ENCODE data around the gene ETNK2.
"Not testable (repeated sequence)": the region's sequence is repeated elsewhere in the genome, so short reads cannot be mapped to it uniquely, and the experiment has no call there.

ETNK2 gene

DNA sequence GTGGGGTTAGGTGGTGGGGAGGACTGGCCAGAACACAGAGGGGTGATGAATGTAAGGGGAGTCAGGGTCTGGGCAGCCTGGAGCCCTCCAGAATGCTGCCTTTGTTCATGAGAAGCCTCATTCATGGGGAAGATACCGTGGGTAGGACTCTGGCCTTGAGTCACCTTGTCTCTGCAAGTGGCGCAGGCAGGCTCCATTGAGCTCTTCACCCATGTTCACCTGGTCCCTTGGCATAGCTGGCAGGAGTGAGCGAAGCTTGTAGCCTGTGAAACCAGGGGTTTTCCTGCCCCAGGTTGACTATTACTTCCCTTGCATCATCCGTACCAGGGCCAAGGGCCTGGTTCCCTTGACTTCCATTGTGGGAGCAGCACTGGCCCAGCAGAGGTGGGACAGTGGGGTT, 53.2 kb downstream of the ETNK2 start:
- no peak for DNase-seq (ENCODE audit: low spot score)

DNA sequence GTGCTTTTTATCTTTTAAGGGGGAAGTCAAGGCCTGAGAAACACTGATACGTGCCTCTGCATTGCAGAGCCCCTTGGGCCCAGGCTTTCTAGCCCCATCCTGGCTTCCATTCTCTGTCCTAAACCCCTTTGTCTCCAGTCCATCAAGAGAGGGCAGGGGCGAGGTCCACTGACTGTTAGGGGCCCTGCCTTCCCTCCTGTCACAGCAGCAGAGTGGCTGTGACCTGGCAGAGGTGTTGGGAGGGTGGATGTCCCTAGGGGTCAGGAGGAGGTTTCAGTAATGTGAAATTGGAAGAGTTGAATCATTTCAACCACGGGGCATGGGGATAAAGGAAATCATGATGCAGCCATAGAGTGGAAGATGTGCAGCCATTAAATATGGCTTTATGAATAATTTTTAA, 54.9 kb downstream of the ETNK2 start:
- no peak for DNase-seq (ENCODE audit: low spot score)

DNA sequence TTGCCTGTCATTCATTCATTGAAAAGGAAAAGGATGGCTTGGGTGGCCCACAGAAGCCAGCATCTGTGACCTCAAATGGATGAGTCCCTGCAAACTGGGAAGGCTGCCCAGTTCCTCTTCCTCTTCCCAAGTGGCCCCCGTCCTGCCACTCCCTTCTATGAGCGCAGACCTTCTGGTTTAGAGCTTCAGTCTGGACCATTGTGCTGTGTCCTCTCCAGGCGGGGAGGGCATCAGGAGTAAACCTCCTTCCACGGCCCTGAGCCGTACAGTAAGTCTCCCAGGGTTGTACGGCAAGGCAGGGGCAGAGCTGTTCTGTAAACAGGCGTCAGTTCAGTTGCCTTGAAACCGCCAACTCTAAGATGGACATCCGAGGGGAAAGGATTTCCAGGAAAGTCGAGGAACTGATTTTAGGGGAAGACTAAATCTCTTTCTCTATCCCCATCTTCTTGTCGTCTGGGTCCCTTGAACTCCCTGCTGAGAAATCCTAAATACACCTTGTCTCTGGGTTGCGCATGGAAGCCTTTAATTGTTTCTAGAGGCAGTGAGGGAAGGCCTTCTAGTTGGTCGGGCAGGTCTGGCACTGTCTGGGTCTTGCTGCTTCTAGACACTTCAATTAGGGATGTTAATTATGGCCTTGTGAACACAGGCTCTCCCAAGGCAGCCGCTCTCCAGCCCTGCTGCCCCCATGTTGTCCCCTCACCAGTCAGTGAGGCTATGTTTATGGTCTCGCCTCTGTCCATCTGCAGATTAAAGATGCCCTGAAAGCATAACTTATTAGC, 56.8 kb downstream of the ETNK2 start:
- DNase-seq (ENCODE audit: low spot score) = no peak

DNA sequence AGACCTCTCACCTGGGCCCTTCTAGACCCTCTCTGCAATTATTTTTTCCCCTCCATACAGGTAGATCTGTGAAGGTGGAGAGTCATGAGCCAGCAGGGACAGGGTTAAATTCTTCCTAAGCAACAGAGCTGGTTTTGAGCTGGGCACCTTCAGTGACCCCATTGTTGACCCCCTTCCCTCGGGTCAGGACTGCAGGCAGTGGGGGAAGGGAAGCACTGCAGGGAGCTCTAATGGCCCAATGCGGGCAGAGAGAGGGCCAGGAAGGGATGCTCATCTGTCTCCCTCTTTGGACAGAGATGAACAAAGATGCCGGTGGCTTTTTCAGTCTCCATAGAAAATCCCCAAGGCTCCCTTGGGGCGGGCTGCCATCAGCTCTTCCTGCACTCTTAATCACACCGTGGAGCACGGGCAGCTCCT, 57.5 kb downstream of the ETNK2 start:
- no peak for DNase-seq (ENCODE audit: low spot score)

DNA sequence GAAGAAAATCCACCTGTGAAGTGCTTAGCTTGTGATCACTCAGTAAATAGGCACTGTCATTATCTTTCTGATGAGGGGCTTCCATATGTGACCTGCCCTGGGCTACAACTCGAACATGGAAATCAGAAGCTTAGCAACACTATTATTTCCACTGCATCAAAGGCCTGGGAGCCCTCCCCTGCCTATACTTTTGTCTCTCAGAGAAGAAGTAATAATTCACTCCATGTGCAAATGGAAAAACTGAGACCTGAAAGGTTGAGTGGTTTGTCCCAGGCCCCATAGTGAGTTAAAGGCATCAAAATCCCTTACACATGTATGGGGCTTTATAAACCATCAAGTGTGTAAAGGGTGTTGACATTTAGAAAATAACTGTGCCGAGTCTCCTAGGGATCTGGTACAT, 58.1 kb downstream of the ETNK2 start:
- no peak for DNase-seq (ENCODE audit: low spot score)

DNA sequence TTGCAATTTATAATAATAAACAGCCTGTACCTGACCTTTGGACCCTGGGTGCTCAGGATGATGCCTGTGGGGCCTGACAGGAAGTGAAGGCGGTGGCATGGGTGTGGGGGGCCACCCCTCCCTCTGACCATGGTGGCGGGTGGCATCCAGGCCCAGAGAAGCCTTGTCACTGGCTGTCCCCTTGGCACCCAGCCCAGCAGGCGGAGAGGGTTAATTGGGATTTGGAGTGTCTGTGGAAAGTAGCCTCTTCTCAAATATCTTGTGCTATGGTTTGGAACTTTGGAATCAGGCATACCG, 58.5 kb downstream of the ETNK2 start:
- no peak for DNase-seq (ENCODE audit: low spot score)

DNA sequence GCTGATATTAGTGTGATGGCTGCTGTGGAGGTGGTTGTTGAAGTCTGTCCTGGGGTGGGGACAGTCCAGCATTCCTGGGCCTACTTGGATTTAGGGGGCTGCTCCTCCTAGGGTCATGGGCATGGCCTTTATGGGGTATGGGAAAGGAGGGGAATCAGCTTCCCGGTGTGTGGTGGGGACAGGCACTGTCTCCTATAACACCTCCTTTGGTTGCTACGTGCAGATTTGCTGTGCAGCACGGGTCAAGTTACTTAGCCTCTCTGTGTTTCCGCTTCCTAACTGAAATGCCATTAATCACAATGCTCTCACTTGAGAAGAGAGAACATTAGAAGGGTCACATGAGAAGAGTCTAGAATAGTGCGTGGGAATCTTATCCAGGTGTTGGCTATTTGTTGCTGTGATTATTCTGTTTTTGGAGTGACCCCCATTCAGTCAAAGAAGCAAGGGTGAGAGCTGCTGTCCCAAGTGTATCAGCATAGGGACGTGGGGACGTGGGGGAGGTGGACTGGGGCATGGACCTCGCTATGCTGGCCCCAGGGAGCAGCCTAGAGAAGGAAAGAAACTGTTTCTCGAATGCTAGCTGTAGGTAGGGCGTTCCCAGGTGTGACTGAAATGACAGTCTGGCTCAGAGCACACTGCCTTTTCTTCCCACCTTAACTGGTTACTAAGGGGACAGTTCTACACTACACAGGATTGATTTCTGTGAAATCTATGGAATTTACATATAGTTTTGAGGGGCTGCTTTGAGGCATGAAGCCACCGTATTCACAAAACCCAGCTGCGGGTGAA, 59.0 kb downstream of the ETNK2 start:
- DNase-seq (ENCODE audit: low spot score) = no peak

DNA sequence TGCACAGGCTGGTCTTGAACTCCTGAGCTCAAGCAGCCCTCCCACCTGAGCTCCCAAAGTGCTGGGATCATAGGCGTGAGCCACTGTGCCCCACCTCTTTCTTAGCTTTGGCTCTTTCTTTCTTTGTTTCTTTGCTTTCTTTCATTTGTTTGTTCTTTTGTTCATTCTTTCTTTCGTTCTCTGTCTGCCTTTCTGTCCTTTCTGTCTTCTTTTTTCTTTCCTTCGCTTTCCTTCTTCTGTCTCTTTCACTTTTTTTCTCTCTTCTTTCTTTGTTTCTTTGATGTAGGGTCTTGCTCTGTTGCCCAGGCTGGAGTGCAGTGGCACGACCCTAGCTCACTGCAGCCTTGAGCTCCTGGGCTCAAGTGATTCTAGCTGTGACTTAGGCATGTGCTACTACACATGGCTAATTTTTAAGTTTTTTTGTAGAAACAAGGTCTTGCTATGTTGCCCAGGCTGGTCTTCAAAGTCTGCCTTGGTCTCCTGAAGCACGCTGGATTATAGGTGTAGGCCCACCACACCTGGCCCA, 60.0 kb downstream of the ETNK2 start:
- DNase-seq (ENCODE audit: low spot score) = no peak

DNA sequence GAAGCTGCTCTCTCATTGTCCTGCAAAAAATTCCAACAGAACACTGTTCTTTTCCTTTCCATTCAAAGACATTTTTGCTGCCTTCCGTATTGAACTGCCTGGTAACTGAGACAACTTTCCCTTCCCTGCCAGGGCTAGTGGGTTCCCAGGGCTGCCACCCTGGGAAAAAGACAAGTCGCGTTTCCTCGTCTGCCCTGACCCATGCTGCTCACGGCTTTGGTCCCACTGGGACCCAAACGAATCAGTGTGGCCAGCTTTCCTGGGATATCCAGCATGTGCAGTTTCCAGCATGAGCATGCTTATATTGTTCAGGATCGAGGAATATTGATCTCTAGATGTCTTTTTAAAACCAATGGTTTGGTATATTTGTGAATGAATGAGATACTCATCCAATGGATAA, 60.8 kb downstream of the ETNK2 start:
- no peak for DNase-seq (ENCODE audit: low spot score)

DNA sequence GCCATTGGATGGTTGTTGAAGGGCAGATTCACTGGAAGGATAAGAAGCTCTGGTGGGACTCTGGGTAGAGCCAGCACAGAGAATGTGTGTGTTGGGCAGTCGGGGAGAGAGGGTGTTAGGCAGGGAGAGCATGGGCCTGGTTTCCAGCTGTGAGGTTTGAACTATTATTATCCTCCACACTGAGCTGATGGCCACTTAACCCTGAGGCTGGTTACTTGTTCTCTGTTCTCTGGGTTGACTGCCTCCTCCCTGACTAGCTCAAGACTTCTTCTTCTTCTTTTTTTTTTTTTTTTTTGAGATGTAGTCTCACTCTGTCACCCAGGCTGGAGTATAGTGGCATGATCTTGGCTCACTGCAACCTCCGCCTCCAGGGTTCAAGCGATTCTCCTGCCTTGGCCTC, 61.7 kb downstream of the ETNK2 start:
- not testable (repeated sequence) for DNase-seq (ENCODE audit: low spot score)

DNA sequence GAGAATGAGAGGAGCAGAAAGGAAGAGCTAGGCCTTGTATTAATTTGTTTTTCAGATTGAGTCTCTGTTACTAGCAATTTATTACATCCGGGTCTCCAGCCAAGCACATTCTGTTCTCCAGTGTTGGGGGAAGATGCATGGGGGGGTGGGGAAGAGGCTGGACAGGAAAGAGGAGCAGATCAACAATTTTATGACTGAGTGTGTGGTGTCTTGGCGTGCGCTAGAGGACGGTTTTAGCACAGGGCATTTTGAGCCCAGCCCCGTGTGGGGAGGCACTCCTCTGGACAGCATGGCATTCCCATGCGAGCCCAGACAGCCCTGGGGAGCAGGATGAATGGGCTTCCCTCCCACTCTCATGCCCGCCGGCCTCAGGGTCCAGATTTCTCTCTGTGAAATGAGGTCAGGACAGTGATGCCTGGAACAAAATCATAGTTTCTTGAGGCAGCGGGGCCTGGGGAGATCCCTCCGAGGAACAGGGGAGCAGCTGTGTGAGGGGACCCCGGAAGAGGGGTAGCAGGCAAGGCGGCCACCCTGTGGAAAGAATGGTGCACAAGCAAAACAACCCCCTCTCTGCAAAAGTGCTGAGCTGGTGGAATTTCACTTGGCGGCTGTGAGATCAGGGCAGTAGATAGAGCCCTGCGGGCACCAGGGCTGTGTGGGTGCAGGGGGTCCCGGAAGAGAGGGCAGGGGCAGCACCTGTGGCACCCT, 62.6 kb downstream of the ETNK2 start:
- no peak for DNase-seq (ENCODE audit: low spot score)

DNA sequence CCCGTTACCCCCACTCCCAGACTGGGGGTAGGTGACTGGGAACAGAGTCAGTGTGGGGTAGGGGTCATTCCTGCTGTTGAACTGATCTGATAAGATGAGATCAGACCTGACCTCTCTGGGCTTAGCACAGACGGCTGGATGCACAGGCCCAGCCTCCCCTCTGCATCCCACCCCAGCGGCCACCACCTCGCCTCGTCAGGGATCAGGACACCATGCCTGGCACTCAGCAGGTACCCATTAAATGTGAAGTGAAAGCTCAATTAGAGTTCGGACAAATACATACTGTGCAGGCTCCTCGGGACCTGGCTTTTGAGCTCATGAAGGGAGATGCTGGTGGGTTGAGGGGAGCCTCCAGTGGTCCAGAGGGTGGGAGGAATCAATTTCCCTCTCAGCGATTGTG, 63.2 kb downstream of the ETNK2 start:
- no peak for DNase-seq (ENCODE audit: low spot score)

DNA sequence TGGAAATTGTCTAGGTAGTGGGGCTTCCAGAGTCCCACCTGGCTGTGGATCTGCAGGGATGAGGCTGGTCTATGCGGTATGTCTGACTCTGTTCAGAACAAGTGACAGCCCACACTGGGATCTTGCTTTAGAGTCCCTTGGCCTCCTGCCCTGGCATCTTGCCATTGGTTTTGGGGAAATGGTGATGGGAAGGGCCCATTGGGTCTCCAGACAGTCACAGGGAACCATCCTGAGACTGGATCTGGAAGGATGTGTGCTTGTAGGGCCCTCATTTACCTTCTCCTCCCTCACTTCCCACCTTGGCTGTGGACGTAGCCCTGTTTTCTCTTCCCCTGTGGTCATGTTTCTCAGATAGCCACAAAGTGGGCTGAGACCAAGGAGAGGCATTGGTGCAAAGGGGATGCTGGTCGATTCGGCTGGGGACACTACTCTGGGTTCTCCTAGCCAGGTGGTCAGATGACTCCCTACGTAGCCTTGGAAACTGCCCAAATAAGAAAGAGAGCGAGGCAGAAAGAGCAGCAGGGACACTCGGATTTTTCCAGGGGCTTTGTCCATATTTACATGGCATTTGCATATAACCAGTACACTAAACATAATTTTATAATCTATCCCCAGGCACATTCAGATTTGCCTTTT, 63.8 kb downstream of the ETNK2 start:
- no peak for DNase-seq (ENCODE audit: low spot score)

DNA sequence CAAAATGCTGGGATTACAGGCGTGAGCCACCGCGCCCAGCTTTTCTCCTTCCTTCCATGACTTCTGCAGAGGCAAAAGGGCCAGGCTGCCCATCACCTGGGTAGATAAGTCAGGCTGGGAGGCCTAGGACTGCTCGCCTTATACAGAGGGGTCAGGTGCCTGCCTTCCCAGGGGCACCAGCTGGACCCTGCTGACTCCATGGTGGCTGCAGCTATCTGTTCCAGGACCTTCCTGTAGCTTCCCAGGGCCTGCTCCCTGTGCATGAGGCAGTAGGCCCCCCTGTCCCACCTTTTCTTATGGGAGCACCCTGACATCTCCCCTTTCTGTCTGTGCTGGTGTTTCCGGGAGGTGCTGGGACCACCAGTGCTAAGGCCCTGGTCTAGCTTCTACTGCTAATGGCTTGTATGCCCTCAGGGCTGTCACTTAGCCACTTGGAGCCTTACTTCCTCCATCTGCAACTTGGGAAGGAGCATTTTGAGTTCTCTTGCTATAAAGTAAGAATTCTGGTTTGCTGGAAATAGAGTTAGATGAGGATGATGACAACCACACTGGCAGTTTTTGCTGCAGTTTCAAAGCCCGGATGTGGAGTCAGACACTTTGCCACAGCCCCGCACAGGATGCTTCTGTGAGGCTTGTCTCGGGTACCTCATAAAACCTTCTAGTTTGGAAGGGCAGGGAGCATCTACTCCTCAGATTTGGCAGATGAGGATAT, 64.5 kb downstream of the ETNK2 start:
- DNase-seq (ENCODE audit: low spot score) = no peak

DNA sequence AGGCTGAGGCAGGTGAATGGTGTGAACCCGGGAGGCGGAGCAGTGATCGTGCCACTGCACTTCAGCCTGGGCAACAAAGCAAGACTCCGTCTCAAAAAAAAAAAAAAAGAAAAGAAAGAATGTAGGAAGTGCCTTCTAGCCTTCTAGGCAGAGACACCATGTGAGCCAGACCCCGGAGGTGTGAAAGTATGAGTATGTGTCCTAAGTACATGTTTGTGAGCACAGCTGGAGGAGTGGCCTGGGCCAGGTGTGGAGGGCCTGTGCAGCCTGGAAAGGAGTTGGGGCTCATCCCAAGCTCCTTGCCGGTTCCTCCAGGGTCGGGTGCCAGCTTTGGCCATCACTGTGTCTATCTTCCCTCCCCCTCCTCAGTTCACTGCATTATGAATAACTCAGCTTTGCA, 66.0 kb downstream of the ETNK2 start:
- DNase-seq (ENCODE audit: low spot score) = no peak

DNA sequence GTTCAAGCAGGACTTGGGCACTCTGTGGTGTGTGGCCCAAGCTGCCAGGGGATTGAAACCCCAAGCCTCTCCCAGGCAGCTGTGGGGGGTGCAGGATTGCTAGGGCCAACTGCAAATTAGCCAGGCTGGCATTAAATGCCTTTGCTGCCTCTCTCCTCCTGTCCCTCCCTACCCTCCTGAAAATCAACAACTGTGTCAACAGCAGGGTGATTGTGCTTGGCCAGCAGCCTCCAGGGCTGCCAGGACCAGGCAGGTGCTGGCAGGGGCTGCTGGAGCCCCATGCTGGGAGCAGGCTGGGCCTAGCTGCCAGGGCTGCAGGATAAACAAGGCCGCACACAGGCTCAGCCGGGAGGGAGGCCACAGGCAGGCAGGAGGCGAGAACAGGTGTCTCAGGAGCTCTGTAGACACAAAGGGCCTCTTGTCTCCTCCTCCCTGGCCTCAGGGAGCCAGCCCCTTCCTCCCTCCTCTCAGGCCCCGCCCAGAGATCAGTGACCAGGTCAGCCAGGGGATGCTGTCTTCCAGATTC, 67.5 kb downstream of the ETNK2 start:
- no peak for DNase-seq (ENCODE audit: low spot score)

DNA sequence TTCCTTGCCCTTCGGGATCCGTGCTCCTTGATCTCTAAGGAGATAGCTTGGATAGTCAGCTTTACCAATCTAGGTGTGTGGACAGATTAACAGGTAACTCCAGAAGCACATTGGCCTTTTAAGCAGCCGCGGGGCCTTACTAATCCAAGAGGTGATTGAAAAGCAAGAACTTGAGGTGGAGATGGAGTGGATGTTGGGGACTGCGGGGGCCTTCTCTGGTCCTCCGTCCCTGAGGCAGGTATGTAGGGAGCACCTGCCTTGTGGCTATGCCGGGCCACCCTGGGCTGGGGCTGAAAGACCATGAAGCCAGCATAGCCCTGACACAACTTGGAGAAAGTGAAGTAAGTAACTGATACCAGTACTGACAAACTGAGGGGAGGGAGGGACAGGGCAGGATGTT, 68.4 kb downstream of the ETNK2 start:
- DNase-seq (ENCODE audit: low spot score) = no peak

DNA sequence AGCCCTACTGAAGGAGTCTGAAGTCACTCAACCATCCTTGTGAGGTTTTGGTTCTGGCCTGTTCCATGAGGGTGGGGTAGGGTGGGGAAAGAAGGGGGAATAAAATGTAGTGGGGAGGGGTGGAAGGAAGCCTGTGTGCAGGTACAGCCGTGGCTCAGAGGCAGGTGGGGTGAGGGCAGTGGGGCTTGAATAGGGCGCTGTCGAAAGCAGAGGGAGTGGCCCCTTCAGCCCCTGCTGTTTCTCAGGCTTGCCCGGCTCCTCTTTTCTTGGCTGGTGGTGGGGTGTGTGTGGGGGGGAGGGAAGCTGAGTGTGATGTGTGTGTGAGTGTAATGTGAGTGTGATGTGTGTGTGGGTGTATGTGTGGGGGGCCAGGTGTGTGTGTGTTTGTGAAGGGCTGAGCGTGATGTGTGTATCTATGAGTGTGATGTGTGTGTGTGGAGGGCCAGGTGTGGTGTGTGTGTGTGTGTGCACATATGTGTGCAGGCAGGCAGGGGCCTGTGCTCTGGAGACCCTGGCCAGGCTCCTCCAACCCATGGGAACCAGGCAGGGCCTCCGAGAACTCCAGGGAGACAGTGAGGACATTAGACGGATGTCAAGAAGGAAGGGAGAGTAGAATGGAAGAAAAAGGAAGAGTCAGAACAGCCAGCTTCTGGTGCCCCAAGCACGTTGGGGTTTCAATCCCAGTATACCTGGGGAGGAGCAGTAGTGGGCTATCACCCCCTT, 69.9 kb downstream of the ETNK2 start:
- DNase-seq (ENCODE audit: low spot score) = no peak

DNA sequence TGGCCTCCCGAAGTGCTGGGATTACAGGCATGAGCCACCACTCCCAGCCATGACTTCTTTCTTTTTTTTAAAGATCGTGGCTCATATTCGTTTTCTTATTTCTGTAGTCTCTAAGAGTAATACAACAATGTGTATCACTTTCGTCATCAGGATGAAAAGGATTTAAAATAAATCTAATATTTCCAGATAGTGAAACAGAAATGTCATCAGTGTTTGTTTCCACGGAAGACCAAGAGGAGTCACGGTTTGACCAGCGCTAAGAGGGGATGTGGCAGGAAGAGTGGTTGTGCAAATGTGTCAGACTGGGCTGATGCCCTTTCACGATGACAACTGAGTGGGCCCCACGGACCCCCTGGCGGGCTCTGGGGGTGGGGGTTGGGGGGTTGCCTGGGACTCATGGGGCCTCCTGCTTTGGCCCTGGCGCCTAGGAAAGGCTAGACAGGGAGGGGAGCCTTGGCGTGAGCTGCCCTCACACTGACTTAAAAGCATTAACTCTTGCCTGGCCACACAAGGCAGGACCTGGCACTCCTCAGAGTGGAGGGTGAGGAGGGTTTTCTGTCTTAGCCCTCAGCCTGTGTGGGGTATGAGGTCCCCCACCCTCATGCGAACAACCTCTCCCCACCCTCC, 70.6 kb downstream of the ETNK2 start:
- DNase-seq (ENCODE audit: low spot score) = no peak
